DND-41 (cell line): ENCODE measurements around the gene GYG1.

Experiments
- ATAC-seq: fragments of 200-7000 bp; cut with Tn5 transposase; 3 replicates; pipeline ENCODE4 v1.9.1; 2021; ENCODE audit warnings: low read depth; ENCODE audit not compliant: insufficient read depth
- DNase-seq: peaks from one replicate; pipeline ENCODE4 v3.0.0-alpha.2; 2020
- H2AFZ ChIP-seq: 2 replicates; pipeline ENCODE4 v1.6.0; 2012; ENCODE audit warnings: low read depth, low read length
- H3K27ac ChIP-seq: 2 replicates; pipeline ENCODE4 v1.5.1; 2012; ENCODE audit warnings: low read length, inconsistent platforms
- H3K27me3 ChIP-seq: fragments of 200-600 bp; sonication (generic); 2 replicates; pipeline ENCODE4 v1.6.0; 2012; ENCODE audit warnings: low read length, mild to moderate bottlenecking, inconsistent platforms; ENCODE audit not compliant: insufficient read depth, poor library complexity
- H3K36me3 ChIP-seq: 2 replicates; pipeline ENCODE4 v1.5.1; 2012; ENCODE audit warnings: low read length, inconsistent platforms; ENCODE audit not compliant: insufficient read depth
- H3K4me1 ChIP-seq: 2 replicates; pipeline ENCODE4 v1.5.1; 2012; ENCODE audit warnings: mild to moderate bottlenecking, low read length; ENCODE audit not compliant: insufficient read depth
- H3K4me2 ChIP-seq: 2 replicates; pipeline ENCODE4 v1.6.0; 2012; ENCODE audit warnings: mild to moderate bottlenecking, moderate library complexity, low read length, inconsistent platforms; ENCODE audit not compliant: insufficient read depth
- H3K4me3 ChIP-seq, 2 experiments: fragments of 200-600 bp in 1 of 2; shearing (Covaris generic) in 1 of 2; 2 replicates each; pipeline ENCODE4 v1.5.1; 2012 to 2016; ENCODE audit warnings: inconsistent platforms in 2 of 2, low read length in 2 of 2, mild to moderate bottlenecking in 2 of 2, low read depth in 1 of 2, moderate library complexity in 1 of 2
- H3K79me2 ChIP-seq: 2 replicates; pipeline ENCODE4 v1.6.0; 2012; ENCODE audit warnings: low read length, inconsistent platforms; ENCODE audit not compliant: insufficient read depth
- H3K9ac ChIP-seq: 2 replicates; pipeline ENCODE4 v1.6.0; 2012; ENCODE audit warnings: low read depth, mild to moderate bottlenecking, inconsistent platforms, low read length, moderate library complexity
- H3K9me3 ChIP-seq: 2 replicates; pipeline ENCODE4 v1.5.1; 2012; ENCODE audit warnings: low read length, moderate library complexity, mild to moderate bottlenecking, inconsistent platforms; ENCODE audit not compliant: insufficient read depth, severe bottlenecking
- H4K20me1 ChIP-seq: 2 replicates; pipeline ENCODE4 v1.6.0; 2012; ENCODE audit warnings: low read length; ENCODE audit not compliant: insufficient read depth
- CTCF ChIP-seq: IDR thresholded peaks from 2 replicates; pipeline ENCODE4 v1.5.1; 2012; ENCODE audit warnings: borderline replicate concordance, low read length, moderate library complexity, mild to moderate bottlenecking; ENCODE audit not compliant: poor library complexity, severe bottlenecking; ENCODE audit errors: extremely low read depth
- EZH2 ChIP-seq: IDR thresholded peaks from 3 replicates; pipeline ENCODE4 v1.6.1; 2012; ENCODE audit warnings: borderline replicate concordance, low read depth, mild to moderate bottlenecking, moderate library complexity, low read length, inconsistent platforms; ENCODE audit not compliant: severe bottlenecking

GYG1 gene

DNA sequence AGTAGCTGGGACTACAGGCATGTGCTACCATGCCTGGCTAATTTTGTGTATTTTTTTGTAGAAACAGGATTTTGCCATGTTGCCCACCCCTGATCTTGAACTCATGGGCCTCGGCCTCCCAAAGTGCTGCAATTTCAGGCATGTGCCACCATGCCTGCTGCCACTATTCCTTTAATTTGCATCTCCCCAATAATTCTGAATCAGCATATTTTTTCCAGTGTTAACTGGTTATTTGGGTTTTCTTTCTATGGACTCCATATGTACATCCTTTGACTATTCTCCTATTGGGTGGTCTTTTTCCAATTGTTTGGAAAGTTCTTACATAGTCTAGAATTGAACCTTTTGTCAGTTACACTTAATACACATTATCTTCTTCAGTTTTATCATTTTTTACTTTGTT lies 66.9 kb downstream of the GYG1 start:
- Histone ChIP-seq H3K4me2 (no peak overlapping the region), H3K27ac (no peak overlapping the region), H3K4me3 (no peak overlapping the region), H3K9me3 (no peaks in the 10 kb centered on the region), H3K4me1 (no peaks in the 10 kb centered on the region), H4K20me1 (no peaks in the 10 kb centered on the region), H2AFZ (no peak overlapping the region), H3K9ac (no peak overlapping the region), H3K36me3 (peaks cover 92% of the 10 kb centered on the region), H3K79me2 (no peaks in the 10 kb centered on the region), H3K27me3 (no peaks in the 10 kb centered on the region)
- no peak for DNase-seq
- no peak for TF ChIP-seq EZH2
- TF ChIP-seq CTCF, result no peak
- ATAC-seq, result no peak

DNA sequence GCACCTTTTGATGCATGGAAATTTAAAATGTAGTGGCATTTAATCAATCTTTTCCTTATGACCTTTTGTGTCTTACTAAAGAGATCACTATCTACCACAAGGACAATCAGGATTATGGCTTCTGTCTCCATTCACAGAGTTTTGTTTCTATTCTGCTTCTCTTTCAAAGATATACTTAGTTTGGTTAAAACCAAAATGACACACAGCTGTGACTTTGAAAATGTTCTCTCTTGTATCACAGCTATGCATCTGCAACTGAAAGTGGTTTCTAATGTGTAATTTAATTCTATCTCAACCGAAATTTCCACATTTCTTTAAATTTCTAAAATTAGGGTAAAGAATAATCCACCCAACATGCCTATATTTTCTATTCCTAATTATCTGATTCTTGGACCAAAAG lies 67.3 kb downstream of the GYG1 start:
- H3K36me3 ChIP-seq, result peaks cover 92% of the 10 kb centered on the region
- H3K4me1 ChIP-seq, result no peaks in the 10 kb centered on the region
- ATAC-seq, result no peak

DNA sequence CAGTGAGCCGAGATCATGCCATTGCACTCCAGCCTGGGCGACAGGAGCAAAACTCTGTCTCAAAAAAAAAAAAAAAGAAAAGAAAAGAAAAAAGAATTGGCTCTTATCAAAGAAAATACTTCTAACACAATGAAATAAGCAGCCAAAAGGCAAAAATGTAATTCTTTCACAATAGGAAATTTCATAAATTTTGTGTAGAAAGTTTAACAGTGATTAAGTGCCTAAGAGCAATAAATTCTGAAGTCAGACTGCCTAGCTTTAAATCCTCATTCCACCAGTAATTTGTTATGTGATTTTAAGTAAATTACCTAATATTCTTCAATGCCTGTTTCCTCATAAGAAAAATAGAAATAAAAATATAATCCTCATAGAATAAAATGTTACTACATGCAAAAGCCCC lies 70.4 kb downstream of the GYG1 start:
- Histone ChIP-seq H3K4me2 (no peak overlapping the region), H3K4me1 (no peaks in the 10 kb centered on the region), H3K4me3 (no peak overlapping the region), H3K36me3 (peaks cover 91% of the 10 kb centered on the region), H3K9me3 (no peaks in the 10 kb centered on the region), H4K20me1 (no peaks in the 10 kb centered on the region), H3K27ac (no peak overlapping the region), H2AFZ (no peak overlapping the region), H3K9ac (no peak overlapping the region), H3K27me3 (no peaks in the 10 kb centered on the region), H3K79me2 (no peaks in the 10 kb centered on the region)
- DNase-seq (no peak), ATAC-seq (no peak)
- TF ChIP-seq CTCF, result no peak
- TF ChIP-seq EZH2, result no peak

More for the DNA sequence above, 67.3 kb downstream of the GYG1 start:
- Histone ChIP-seq H3K4me3 (no peak overlapping the region), H3K9ac (no peak overlapping the region), H3K27me3 (no peaks in the 10 kb centered on the region), H3K4me2 (no peak overlapping the region), H3K79me2 (no peaks in the 10 kb centered on the region), H4K20me1 (no peaks in the 10 kb centered on the region), H3K9me3 (no peaks in the 10 kb centered on the region), H3K27ac (no peak overlapping the region), H2AFZ (no peak overlapping the region)
- DNase-seq, result no peak
- TF ChIP-seq CTCF, result no peak
- no peak for TF ChIP-seq EZH2

GRCh38 chr3:149067883-149068282 lies 76.5 kb downstream of the GYG1 start:
- no peaks in the 10 kb centered on the region; the same call in 1 of the 2 replicates for H3K79me2 ChIP-seq
- no peak for TF ChIP-seq EZH2
- TF ChIP-seq CTCF, result no peak
- H3K9ac ChIP-seq, result no peak overlapping the region
- DNase-seq, result no peak
- H3K36me3 ChIP-seq, result peaks cover 96% of the 10 kb centered on the region
- H3K4me3 ChIP-seq, result no peak overlapping the region
- no peak for ATAC-seq
- no peaks in the 10 kb centered on the region for H4K20me1 ChIP-seq
- H3K4me1 ChIP-seq, result no peaks in the 10 kb centered on the region
- H3K27ac ChIP-seq, result no peak overlapping the region
- H2AFZ ChIP-seq, result no peak overlapping the region
- no peaks in the 10 kb centered on the region for H3K9me3 ChIP-seq
- H3K27me3 ChIP-seq, result no peaks in the 10 kb centered on the region
- H3K4me2 ChIP-seq, result no peak overlapping the region
